HG02759 (cell line): ENCODE results near the gene BAHD1.
A peak's percentile ranks its signal among the peaks of the same experiment; 100 is the strongest.

Source experiments
- ATAC-seq: cut with Tn5 transposase; IDR thresholded peaks from one replicate; pipeline ENCODE4 v1.9.1; 2021; ENCODE audit warnings: mild to moderate bottlenecking, moderate library complexity; ENCODE audit not compliant: unreplicated experiment

The BAHD1 gene

DNA sequence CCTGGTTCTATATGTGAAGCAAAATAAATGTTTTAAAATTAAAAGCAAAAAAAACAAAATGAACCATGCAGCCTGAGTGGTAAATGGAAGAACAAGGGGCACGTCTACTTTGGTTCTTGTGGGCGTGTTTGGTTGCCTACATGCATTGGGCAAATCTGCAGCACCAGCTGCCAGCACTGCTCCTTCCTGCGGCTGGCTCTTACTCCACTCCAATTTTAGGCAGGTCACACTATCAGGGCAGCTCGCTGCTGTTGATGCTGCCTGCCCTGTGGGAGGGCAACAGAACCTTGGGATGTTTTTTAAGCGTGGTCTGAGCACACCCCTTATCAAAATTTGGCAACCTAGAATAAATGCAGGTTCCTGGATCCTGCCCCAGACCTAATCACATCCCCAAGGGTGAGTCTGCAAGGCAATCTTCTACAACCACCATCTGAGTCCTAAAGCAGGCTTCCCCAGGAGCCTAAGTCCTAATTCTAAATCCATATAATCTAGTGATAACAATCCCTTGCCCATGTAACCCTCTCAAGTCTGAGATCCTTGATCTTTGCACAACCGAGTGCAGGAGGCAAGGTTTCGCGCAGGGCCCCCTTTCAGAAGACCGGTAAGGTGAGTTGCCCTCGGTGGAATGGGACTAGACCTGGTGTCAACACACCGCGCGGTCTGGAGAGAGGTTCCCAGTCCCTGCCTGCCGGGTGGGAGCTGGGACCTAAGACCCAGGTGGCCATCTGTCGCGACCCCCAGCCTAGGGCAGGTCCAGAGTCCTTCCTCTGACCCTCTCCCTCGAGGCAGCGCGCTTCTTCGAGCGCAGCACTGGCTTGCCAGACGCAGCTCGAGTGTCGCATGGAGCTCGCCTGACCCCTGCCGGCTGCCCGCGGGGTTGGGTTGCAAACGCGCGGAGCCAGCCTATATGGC lies 19.3 kb upstream of the BAHD1 start:
- peak; percentile 93 for ATAC-seq

DNA sequence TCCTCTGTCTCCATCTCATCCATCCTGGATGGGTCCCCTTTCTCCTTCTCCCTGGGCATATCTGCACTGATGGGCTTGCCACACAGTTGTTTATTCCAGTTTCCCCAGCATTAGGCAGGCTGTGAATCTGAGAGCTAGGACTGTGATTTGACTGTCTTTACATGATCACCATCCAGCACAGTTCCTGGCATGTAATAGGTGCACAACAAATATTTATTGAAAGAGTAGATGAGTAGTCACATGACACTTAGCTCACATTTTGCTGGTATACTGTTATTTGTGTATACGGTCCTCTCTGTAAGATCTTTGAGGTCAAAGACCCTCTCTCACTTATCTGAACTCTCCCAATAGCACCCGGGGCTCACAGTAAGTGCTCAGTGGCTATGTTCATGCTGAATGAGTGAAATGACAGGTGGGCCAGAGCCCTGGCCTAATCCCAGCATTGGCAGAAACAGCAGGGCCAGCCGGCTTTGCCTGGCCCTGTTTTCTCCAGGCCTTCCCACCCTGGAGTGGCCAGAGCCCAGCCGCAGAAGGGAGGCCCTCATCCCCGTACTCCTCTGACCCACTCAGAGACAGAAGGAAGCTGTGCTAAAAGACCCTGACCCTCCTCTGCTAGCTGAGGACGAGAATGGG lies 16.2 kb upstream of the BAHD1 start:
- no peak for ATAC-seq

DNA sequence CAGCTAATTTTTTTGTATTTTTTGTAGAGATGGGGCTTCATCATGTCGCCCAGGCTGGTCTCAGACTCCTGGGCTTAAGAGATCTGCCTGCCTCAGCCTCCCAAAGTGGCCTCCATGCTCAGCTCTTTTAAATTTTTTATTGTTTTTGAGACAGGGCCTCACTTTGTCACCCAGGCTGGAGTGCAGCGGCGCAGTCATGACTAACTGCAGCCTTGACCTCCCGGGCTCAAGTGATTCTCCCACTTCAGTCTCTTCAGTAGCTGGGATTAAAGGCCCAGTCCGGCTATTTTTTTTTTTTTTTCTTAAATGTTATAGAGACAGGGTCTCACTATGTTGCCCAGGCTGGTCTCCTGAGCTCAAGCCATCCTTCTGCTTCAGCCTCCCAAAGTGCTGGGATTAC lies 15.1 kb upstream of the BAHD1 start:
- no peak for ATAC-seq

DNA sequence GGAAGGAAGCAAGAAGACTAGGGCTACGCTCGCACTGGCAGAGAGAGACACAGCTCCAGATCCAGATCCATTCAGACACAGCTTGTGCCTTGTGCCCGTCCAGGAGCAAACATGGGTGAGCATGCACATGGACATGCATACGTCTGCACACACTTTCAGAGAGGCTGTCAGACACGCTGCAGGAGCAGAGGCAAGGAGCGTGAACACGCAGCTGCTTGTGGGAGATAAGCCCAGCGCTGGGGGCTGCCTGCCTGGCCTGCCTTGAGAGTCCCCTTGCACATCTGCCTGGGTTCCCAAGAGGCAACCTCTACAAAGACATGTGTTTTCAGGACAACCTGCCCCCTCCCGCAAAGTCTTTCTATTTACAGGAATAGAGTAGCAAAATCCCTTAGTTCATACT lies 13.6 kb upstream of the BAHD1 start:
- ATAC-seq, result no peak

DNA sequence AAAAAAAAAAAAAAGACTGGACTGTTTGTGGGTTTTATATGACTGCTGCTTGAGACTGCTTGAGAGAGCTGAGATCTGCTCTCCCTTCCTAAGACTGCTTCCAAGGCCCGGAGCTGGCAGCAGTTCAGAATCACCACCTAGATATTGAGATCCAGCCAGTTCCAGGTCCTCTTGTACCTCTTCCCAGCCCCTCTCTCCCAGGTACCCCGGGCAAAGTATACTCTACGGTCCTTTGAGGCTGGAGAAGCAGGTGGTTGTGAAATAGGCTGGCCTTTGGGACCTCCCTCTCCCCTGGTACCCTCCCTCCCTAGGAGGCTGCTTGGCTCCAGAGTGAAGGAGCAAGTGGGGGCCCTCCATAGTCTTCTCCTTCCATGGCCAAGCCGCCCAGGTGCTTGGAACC lies 12.6 kb upstream of the BAHD1 start:
- ATAC-seq, result no peak

DNA sequence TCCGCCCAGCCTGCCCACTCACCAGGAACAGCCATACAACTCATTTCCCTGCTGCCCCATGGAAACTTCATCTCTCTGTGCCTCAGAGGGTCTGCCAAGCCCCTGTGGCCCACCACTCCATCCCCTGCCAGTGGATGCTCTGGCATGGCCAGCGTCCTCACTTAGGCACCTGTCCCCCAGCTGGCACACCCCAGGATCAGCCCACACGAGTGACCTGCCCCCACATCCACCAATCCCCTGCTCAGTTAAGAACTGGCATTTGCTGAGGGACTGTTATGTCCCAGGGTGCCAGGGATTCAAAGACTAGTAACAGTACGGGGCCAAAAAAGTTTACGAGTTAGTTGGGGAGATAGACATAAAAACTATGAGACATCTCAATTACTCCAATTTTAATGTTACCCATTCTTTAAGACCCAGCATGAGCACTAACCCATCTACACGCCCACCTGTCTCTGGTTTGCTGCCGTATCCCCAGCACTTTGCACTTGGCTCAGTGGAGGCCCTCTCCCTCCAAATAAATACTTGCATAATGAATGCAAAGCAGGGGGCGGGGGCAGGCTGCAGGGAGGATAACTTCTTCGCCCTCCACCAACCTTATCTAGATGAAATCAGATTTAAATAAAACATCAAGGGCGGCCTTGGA lies 11.6 kb upstream of the BAHD1 start:
- ATAC-seq, result no peak

DNA sequence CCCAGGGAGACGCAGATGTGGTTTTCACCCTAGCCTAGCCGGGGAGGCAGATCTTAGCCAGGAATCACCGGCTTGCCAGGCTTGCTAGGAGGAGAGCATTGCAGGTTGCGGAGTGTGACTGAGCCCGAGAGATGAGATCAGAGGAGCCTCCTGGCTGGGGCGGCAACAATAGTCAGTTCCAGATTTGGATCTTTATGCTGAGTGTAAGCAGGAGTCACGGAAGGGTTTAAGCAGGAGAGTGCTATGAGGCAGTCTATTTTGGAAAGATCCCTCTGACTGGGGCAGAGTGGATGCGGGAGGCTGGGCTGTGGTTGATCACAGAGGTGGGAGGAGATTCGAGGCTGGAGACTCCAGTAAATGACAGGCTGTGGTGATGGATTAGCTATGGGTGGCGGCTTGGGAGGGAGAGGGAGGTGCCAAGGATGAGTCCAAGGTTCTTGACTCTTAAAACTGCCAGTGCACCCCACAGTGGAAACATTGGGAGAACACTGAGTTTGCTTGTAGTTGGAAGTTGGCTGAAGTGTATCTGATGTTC lies 10.4 kb upstream of the BAHD1 start:
- ATAC-seq, result no peak

DNA sequence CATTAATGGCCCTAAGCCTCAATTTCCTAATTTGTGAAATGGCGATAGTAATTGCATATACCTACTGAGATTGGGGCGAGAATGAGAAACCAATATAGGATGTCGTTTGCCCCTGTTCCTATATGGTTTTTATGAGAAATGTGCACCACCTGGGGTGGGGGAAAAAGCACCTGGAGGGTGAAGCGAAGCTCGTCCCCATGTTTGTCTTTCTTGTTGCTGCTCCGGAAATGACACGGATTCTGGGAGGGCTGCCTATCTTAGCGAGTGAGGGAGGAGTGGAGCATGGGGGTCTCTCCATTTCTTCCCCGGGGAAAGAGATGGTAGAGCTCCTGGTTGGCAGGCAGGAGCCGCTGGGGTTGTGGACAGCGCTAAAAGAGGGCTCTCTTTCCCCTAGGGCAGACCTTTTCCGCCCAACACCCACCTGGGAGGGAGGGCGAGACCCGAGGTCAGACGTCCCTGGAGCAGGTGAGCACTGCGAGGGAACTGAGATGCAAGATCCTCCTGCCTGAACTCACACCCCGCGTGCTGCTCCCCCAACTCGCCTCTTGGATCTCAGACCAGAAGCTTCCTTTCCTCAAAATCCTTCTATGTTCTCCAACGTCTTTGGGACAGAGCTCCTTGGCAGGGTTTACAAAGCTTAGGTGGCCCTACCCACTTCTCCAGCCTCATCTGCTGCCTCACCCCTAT lies 5.6 kb upstream of the BAHD1 start:
- ATAC-seq, result no peak

DNA sequence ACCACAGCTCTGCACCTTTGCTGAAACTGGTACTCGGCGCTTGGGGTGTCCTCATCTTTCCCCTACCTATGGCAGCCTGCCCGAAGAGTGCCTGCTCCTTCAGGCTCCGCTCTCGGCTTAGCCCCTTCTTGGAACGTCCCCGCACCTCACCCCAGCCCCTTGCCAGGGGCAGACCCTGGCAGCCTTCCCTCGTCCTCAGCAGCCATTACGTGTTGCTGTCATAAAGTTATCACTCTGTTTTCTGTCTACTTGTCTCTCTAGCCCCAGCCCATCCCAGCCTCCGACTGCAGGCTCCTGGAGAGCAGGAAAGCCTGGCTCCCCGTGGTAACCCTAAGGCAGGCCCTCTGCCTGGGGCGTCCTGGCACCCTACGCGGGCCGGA lies 5.1 kb upstream of the BAHD1 start:
- no peak for ATAC-seq

DNA sequence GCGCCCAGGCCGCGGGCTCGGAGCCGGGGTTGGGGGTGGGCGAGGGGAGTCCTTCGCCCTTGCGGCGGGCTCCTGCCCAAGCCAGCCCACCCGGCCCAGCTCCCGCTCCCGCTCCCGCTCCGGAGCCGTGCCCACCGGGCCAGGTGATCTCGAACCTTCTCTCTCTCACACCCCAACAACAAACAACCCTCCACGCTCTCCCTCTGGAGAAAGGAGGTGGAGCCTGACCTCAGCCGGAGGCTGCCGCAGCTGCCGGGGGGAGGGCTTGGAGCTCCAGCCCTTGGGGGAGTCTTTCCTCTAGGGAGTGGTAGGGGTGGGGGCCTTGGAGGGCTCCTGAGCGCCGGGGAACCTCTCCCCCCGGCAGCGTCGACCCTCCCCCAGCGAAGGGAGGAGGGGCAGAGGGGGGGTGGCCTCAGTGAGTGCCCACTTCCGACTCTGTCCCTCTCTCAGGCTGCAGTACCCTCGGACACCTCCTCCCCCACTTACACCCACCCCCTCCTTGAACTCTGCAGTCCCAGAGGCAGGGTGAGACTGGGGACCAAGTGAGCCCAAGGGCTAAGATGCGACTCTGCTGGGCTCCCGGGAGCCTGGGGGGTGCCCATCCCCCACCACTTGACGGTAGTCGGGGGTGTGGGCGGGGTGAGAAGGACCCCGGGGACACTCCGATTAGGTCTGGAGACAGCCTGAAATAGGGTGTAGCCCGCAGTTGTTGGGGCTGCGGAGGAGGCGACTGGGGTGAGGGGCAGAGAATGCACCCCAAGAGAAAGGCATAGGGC lies 4.4 kb upstream of the BAHD1 start:
- ATAC-seq, result no peak

DNA sequence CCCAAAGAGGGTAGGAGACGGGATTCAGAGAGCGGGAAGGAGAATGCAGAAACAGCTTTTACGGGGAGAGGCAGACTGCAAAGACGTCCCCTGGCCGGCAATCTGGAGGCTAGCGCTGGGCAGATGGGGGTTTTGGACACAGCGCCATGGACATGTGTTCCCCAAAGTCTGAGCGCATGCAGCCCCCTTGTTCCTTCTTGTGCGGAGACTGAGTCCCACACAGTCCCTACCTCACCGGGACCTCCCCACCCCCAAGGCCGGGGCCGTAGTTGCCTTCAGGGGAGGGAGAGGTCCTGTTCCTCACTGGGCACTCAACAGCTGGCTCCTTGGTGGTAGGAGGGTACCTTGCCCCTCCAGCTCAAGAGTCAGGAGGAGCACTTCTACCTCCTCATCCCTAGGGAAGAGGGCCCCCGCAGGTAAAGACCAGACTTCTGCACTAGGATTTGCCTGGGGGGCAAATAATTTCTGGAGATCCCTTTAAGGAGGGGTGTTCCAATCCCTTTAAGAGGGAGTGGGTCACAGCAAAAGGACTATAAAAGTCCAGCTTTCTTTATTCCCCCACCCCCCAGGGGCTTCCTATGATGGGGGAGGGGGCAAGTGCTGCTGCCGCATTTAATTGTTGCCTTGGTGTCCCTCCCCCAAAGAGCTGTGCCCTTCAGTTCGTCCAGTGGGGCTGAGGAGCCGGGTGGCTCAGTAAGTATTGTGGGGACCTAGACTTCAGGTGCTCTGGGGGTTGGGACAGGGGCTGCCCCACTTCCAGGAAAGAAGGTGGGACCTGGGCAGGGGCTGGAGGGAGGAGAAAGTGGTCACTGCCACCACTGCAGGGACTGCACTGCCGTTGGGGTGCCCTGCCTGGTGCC lies 3.6 kb upstream of the BAHD1 start:
- ATAC-seq, result no peak

DNA sequence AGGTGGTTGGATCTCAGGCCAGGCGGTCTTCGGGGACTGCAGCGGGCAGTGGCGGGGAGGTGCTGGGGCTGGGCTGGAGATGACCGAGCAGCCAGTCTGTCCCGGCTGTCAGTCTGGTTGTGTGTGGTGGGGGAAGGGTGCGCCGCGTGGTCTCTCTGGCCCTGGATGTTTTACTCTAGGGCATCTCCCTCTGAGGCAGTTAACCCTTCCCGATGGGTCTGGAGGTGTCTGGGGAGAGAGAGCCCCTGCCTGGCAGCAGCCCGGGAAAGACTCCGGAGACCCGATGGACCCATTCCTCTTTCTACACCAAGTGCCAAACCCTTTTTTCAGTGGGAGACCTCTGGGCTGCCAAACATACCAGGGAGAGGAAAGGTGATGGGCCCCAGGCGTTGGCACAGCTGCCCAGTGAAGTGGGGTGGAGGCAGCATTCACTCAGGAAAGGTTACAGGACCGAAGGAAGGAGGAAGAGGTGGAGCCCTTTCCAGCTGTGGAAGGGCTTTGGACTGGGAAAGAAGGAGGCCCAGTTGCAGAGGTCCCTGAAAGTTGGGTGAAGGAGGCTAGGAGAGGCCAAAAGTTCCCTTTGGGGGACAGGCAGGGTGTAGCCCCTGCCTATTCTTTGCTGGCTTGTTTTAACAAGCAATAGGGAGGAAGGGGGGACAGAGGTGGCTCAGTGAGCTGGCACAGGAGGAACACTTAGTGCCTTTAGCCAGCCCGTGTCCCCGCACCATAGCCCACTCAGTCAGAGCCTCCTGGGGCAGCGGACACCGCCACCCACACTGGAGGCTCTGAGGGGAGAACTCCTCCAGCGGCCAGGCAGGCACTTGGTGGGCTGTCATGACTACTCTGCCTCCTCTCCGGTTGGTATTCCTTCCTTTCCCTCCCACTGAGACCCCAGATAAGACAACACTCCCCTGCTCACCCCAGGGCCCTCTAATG lies 2.7 kb upstream of the BAHD1 start:
- no peak for ATAC-seq

DNA sequence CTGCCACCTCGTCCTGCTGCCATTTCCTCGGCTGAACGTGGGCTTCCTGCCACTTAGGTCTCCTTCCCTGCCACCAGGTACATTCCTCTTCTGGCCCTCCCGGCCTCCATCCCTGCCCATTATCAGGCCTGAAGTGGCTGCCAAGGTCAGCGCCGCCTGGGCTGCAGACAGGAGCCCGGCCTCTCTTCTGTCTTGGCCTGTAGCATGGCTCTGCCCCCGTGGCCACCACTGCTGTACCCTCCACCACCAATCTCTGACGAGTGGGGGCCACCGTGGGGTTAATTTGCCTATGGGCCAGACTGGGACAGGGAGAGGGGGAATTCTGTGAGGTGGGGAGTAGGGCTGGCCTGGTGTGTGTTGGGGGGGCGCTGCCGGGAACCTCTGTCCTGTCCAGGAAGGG lies 2.0 kb upstream of the BAHD1 start:
- no peak for ATAC-seq

DNA sequence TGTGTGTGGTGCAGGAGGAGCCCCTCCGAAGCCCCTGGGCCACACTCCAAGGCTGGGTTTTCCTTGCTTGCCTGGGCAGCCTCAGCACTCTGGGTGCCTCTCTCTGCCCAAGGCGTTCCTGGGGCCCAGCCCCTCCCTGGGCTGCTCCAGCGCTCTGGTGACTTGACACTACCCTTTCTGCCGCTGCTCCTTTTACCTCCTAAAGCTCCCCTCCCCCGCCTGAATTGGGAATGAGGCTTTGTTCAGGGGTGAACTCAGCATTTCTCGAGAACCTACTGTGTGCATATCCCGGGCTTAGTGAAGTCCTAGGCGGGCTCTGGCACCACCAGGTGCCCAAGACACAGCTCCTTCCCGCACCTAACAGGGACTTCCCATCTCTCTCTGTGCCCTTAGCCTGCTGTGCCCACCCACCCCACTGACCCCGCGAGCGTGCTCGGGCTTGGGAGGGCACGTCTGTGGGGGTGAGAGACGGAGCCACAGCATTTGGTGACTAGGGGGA lies 1.2 kb upstream of the BAHD1 start:
- ATAC-seq, result no peak

DNA sequence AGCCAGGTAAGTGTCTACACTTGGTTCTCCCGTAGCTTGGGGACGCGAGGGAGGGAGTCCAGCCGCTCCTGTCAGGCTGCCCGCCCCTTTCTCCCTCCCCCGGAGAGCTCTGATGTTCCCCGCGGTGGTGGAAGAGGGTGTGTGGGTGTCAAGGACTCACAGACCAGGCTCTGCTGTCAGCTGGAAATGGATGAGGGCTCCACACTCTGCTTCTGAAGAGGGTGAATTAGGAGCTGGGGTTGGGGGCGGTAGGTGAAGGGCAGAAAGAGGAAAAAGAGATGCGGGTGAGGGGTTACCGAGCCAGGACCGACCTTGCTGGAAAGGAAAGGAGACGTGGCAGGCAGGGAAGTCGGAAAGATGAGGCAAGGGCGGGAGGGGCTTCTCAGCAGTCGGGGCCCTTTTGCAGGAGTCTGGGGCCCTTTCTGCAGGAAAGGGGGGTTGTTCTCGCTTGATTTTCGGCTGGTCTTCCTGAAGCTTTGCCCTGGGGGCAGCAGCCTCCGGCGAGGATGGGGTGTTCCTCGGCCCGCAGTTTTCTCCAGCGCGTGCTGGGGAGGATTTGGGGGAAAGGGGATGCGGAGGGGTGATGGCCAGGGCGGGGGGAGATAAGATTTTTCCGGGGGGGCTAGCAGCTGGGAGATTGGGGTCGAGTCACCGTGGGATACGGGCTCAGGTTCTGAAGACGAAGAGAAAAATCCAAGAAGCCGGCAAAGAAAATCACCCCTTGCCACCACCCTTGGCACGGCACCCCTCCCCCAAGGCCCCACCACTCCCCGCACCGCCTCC lies 602 bp upstream of the BAHD1 start:
- ATAC-seq, result no peak

DNA sequence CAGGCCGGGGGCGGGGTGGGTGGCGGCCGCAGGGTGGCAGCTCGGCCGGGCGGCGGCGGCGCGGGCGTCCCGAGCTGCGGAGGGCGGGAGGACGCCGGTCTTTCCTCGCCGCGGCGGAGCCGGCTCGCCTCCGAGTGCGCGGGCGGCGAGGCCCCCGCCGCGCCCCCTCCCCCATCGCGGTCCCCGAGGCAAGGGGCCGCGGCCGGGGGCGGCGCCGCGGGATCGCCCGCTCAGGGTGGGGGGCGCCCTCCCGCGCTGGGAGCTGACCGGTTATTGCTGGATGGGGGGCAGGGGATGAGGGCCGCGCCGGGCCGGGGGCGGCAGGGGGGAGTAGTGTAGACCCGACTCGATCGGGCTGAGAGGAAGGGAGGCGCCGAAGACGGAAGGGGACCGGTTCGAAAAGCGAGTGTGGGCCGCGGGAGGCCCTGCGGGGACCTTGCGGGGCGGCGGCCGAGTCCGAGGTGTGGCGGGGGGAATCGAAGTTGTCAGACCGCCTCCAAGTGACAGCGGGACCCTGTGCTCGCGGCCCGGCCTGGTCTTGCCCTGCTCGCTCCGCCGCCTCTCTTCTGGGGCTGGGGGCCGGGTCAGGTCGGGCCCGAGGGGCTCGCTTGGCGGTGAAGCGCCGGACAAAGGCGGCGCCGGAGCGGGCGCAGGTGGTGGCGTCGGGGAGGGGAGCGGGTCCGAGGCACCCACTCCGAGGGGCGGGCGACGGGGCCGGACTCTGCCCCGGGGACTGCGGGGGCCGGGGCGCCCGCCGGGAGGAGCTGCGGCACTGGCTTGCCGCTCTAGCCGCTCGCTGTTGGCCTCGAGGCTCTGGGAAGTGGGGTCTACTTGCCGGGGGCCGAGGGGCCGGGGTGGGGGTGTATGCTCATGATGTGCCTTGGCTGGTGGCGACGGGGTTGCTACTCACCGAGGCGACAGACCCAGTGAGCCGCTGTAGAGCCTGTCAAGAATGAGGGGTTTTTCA lies 1.1 kb downstream of the BAHD1 start:
- no peak for ATAC-seq
